Measurements from ENCODE around the gene CADM2.

- no peak for TF ChIP-seq EZH2 (IDR thresholded peaks at IDR 0.05; ENCODE audit: insufficient read depth, poor library complexity, severe bottlenecking)
- TF ChIP-seq EZH2phosphoT487 (IDR thresholded peaks at IDR 0.05; ENCODE audit: insufficient read depth, low read depth), result no peak
These were observed 122.6 kb downstream of the CADM2 start for GRCh38 chr3:85081191-85081906.
